ENCODE results near the gene HPS4.

GRCh38 chr22:26404851-26405421 lies 78.6 kb downstream of the HPS4 start:
- TF ChIP-seq EZH2 (IDR thresholded peaks at IDR 0.05; ENCODE audit: insufficient read depth, low read length) (no peak), CTCF (IDR thresholded peaks at IDR 0.05; ENCODE audit: insufficient read depth, low read depth, low read length) (no peak)
